Osteoblast (primary cell): ENCODE data around the gene STK11. TPM values are rescaled to one million over a fixed set of nuclear protein-coding genes. Genes with fewer than 3 reads are reported as not detected.

Source experiments
- DNase-seq: peaks from one replicate; pipeline ENCODE4 v3.0.0; 2011; ENCODE audit warnings: low spot score, mixed read lengths; ENCODE audit not compliant: insufficient read length; ENCODE audit errors: missing footprints
- H2AFZ ChIP-seq: 2 replicates; pipeline ENCODE4 v1.6.0; 2011; ENCODE audit warnings: mild to moderate bottlenecking, low read length
- H3K27ac ChIP-seq: 2 replicates; pipeline ENCODE4 v1.5.1; 2011; ENCODE audit warnings: mild to moderate bottlenecking, low read depth, low read length, moderate library complexity
- H3K27me3 ChIP-seq: 2 replicates; pipeline ENCODE4 v1.6.0; 2012; ENCODE audit warnings: mild to moderate bottlenecking, control low read depth, inconsistent platforms, low read length, moderate library complexity; ENCODE audit not compliant: insufficient read depth
- H3K36me3 ChIP-seq: 2 replicates; pipeline ENCODE4 v1.5.1; 2011; ENCODE audit warnings: mild to moderate bottlenecking, low read length, control low read depth, moderate library complexity; ENCODE audit not compliant: insufficient read depth
- H3K4me1 ChIP-seq: 2 replicates; pipeline ENCODE4 v1.5.1; 2011; ENCODE audit warnings: mild to moderate bottlenecking, low read length, control low read depth, moderate library complexity; ENCODE audit not compliant: insufficient read depth
- H3K4me2 ChIP-seq: 2 replicates; pipeline ENCODE4 v1.6.0; 2011; ENCODE audit warnings: mild to moderate bottlenecking, low read length; ENCODE audit not compliant: insufficient read depth
- H3K4me3 ChIP-seq: fragments of 200-600 bp; sonication (generic); 3 replicates; pipeline ENCODE4 v1.5.1; 2012; ENCODE audit warnings: mild to moderate bottlenecking, low read length, inconsistent platforms; ENCODE audit not compliant: insufficient read depth
- H3K79me2 ChIP-seq: 2 replicates; pipeline ENCODE4 v1.6.0; 2012; ENCODE audit warnings: mild to moderate bottlenecking, low read length, control low read depth, inconsistent platforms; ENCODE audit not compliant: insufficient read depth
- H3K9me3 ChIP-seq: 2 replicates; pipeline ENCODE4 v1.5.1; 2011; ENCODE audit warnings: low read depth, low read length, control low read depth
- H4K20me1 ChIP-seq: 2 replicates; pipeline ENCODE4 v1.6.0; 2012; ENCODE audit warnings: mild to moderate bottlenecking, low read length, control low read depth; ENCODE audit not compliant: insufficient read depth
- CTCF ChIP-seq: IDR thresholded peaks from 2 replicates; pipeline ENCODE4 v1.5.1; 2011; ENCODE audit warnings: mild to moderate bottlenecking, low read depth, low read length, moderate library complexity; ENCODE audit errors: extremely low read depth
- total RNA-seq: library from RNA; depleted of rRNA; stranded (reverse); fragments of >200 nt; gene quantifications from 2 replicates; pipeline ENCODE4 v1.2.3, GENCODE V29; 2012

The STK11 gene
- total RNA-seq, 1 donor = 100 TPM

GRCh38 chr19:1214862-1215731 lies 9.5 kb downstream of the STK11 start:
- peaks cover 16% of the 10 kb centered on the region for H4K20me1 ChIP-seq

GRCh38 chr19:1216756-1217155 lies 11.2 kb downstream of the STK11 start:
- Histone ChIP-seq H3K36me3 (peaks cover 15% of the 10 kb centered on the region), H3K9me3 (no peaks in the 10 kb centered on the region), H4K20me1 (peaks cover 19% of the 10 kb centered on the region), H3K27me3 (no peaks in the 10 kb centered on the region), H2AFZ (no peak overlapping the region), H3K27ac (peak overlapping the region; percentile 90), H3K79me2 (peaks cover 86% of the 10 kb centered on the region), H3K4me1 (peaks cover 40% of the 10 kb centered on the region), H3K4me3 (no peak overlapping the region), H3K4me2 (peak overlapping the region; percentile 53)
- DNase-seq = peak; percentile 89
- TF ChIP-seq CTCF = no peak

More at GRCh38 chr19:1214862-1215731, 9.5 kb downstream of the STK11 start:
- Histone ChIP-seq H3K4me1 (peaks cover 52% of the 10 kb centered on the region), H2AFZ (peak overlapping the region; percentile 9), H3K36me3 (peaks cover 8% of the 10 kb centered on the region), H3K79me2 (peaks cover 86% of the 10 kb centered on the region), H3K9me3 (no peaks in the 10 kb centered on the region), H3K27ac (peak overlapping the region; percentile 90), H3K4me3 (peak overlapping the region; percentile 39), H3K27me3 (no peaks in the 10 kb centered on the region), H3K4me2 (peak overlapping the region; percentile 23)
- TF ChIP-seq CTCF = no peak
- DNase-seq = peak; percentile 92

- Histone ChIP-seq H3K9me3 (no peaks in the 10 kb centered on the region), H3K79me2 (peaks cover 86% of the 10 kb centered on the region), H3K4me3 (no peak overlapping the region), H3K36me3 (peaks cover 15% of the 10 kb centered on the region), H3K4me1 (peaks cover 37% of the 10 kb centered on the region), H4K20me1 (peaks cover 24% of the 10 kb centered on the region), H3K27me3 (no peaks in the 10 kb centered on the region), H3K4me2 (no peak overlapping the region), H3K27ac (no peak overlapping the region), H2AFZ (no peak overlapping the region)
- peak; percentile 64 for DNase-seq
- no peak for TF ChIP-seq CTCF
These were observed 11.8 kb downstream of the STK11 start for GRCh38 chr19:1217366-1217765.
